ENCODE results near the gene SEC14L2. TPM values are rescaled to one million over a fixed set of nuclear protein-coding genes. Genes with fewer than 3 reads are reported as not detected.
"Not testable (repeated sequence)": the region's sequence is repeated elsewhere in the genome, so short reads cannot be mapped to it uniquely, and the experiment has no call there.

Gene SEC14L2
- total and polyA plus RNA-seq, 8 donors = 8.3 to 13.4 (median 10.0) TPM

DNA sequence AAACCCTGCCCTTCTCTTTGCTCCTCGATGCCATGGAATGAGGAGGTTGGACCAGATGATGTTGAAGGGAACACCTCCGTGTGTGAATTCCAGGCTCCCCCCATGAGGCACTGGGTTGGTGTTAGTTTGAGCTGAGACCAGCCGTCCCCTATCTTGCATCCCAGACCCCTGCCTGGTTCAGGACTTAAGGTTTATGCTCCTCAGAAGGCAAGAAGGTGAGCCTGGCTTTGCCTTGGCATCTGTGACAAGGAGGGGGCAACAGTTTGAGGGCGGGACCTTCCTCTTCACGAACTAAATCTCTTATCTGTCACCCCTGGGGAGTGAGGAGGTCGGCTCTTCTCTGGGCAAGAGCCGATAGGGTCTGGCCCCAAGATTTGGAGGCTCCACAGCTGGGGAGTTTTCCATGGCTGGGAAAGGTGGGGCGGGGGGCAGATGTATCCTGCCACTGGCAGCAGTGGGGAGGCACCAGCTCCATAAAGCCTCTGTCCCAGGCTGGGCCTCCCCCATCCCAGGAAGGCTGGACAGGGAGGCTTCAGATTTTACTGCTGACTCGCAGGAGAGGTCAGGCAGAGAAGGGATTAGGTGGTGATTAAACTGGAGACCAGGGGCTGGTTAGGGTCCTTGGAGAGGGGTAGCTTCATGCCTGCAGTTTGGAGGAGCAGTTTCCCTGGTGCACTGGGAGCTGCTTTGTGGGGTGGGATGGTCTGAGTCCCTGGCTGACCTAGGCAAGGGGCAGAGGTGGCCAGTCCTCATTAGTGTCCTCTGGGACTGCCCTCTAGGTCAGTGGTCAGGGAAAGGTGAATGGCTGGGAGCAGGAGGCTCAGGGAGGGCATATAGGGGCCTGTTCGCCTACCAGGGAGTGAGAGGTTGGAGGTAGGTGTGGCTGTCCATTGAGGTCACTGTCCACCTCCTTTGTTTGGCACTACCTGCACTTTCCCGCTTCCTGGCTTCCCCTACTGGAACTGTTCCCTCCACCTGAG, 1.1 kb downstream of the SEC14L2 start:
- Histone ChIP-seq H3K4me3 (peak overlapping the region; percentile 59 to 60), H3K4me1 (peaks cover 3 to 21% of the 10 kb centered on the region in 2 donors), H3K27me3 (peaks cover 0 to 52% of the 10 kb centered on the region in 2 donors), H3K9me3 (no peaks in the 10 kb centered on the region), H3K27ac (no peak overlapping the region), H3K36me3 (no peaks in the 10 kb centered on the region)
- TF ChIP-seq, protein P1, sequence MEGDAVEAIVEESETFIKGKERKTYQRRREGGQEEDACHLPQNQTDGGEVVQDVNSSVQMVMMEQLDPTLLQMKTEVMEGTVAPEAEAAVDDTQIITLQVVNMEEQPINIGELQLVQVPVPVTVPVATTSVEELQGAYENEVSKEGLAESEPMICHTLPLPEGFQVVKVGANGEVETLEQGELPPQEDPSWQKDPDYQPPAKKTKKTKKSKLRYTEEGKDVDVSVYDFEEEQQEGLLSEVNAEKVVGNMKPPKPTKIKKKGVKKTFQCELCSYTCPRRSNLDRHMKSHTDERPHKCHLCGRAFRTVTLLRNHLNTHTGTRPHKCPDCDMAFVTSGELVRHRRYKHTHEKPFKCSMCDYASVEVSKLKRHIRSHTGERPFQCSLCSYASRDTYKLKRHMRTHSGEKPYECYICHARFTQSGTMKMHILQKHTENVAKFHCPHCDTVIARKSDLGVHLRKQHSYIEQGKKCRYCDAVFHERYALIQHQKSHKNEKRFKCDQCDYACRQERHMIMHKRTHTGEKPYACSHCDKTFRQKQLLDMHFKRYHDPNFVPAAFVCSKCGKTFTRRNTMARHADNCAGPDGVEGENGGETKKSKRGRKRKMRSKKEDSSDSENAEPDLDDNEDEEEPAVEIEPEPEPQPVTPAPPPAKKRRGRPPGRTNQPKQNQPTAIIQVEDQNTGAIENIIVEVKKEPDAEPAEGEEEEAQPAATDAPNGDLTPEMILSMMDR (IDR thresholded peaks at IDR 0.05) = no peak
- no peak for DNase-seq
- no peak for ATAC-seq
- intact Hi-C loops (cut with DNase I) = no loop called here

DNA sequence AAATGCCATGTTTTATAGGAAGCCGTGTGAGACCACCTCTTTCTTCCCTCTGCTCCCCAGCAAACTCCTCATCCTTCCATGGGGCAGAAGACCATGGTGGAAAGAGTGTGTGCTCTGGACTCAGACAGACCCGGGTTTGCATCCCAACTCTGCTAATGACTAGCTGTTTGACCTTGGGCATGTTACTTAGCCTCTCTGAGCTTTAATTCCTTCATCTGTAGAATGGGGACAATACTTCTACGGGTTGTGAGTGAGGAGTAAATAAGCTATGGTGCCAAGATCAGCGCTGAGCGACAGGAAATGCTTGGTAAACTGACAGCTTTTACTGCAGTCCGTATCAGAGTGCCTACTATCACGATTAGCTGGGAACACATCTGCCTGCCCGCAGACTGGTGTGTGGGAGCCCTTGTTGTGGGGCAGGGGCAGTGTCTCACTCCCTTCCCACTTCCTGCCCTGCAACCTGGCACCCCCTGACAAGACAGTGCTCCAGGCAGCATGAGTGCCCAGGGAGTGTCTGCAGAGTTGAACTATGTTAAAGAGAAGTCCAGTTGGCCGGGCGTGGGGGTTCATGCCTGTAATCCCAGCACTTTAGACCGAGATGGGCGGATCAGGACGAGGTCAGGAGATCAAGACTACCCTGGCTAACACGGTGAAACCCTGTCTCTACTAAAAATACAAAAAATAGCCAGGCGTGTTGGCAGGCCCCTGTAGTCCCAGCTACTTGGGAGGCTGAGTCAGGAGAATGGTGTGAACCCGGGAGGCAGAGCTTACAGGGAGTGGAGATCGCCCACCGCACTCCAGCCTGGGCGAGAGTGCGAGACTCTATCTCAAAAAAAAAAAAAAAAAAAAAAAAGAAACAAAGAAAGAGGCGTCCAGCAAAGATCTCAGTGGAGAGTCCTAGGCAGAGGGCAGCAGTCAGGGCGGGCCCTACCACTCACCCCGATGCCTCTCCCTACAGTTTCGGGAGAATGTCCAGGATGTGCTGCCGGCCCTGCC, 2.2 kb downstream of the SEC14L2 start:
- TF ChIP-seq, protein P1 (IDR thresholded peaks at IDR 0.05) = no peak
- intact Hi-C loops (cut with DNase I) = no loop called here
- Histone ChIP-seq H3K36me3 (no peaks in the 10 kb centered on the region), H3K4me1 (peaks cover 3 to 21% of the 10 kb centered on the region in 2 donors), H3K27ac (no peak overlapping the region), H3K27me3 (peaks cover 0 to 52% of the 10 kb centered on the region in 2 donors), H3K4me3 (no peak overlapping the region), H3K9me3 (no peaks in the 10 kb centered on the region)
- DNase-seq = no peak
- no peak for ATAC-seq

DNA sequence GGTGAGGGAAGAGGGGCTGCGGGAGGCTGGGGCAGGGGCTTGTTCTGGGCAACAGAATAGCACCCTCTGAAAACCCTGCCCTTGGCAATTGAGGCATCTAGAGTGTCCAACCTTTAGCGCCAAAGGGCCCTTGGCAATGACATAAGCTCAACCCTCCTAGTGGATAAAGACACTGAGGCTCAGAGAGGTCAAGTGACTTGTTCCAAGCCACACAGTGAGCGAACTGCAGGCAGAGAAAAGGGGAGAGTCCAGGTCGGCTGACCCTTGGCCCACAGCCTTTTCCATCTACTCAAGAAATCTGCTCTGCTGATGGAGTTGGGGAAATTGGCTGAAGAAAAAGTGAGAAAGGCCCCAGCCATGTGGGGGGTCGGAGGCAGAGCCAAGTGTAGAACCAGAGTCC, 2.9 kb downstream of the SEC14L2 start:
- TF ChIP-seq, protein P1 (IDR thresholded peaks at IDR 0.05) = no peak
- no peaks in the 10 kb centered on the region for H3K36me3 ChIP-seq
- ATAC-seq (no peak), DNase-seq (no peak)
- peaks cover 0 to 52% of the 10 kb centered on the region in 2 donors for H3K27me3 ChIP-seq
- H3K4me1 ChIP-seq = peaks cover 3 to 21% of the 10 kb centered on the region in 2 donors
- intact Hi-C loops (cut with DNase I) = no loop called here
- no peak overlapping the region for H3K27ac ChIP-seq
- no peak overlapping the region for H3K4me3 ChIP-seq
- H3K9me3 ChIP-seq = no peaks in the 10 kb centered on the region

DNA sequence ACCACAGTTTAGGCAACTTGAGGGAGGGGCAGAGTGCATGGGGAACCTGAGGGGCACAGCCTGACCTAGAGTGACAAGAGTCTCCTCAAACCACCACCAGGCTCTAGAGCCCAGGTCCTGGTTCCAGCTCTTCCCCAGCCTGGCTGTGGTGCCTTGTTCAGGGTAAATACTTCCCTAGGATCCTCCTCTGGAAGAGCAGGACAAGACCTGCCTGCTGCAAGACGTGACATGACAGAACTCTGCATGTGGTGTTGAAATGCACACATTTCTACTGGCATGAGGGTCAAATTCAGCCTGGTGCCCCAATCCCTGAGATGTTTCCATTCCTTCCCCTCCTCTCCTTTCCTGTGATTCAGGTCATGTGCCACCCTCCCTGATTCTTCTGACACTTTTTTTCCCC, 3.3 kb downstream of the SEC14L2 start:
- Histone ChIP-seq H3K36me3 (no peaks in the 10 kb centered on the region), H3K4me3 (no peak overlapping the region), H3K27me3 (peaks cover 0 to 50% of the 10 kb centered on the region in 2 donors), H3K4me1 (peaks cover 3 to 21% of the 10 kb centered on the region in 2 donors), H3K27ac (no peak overlapping the region), H3K9me3 (no peaks in the 10 kb centered on the region)
- intact Hi-C loops (cut with DNase I) = no loop called here
- TF ChIP-seq, protein P1 (IDR thresholded peaks at IDR 0.05) = no peak
- no peak for DNase-seq
- ATAC-seq = no peak

DNA sequence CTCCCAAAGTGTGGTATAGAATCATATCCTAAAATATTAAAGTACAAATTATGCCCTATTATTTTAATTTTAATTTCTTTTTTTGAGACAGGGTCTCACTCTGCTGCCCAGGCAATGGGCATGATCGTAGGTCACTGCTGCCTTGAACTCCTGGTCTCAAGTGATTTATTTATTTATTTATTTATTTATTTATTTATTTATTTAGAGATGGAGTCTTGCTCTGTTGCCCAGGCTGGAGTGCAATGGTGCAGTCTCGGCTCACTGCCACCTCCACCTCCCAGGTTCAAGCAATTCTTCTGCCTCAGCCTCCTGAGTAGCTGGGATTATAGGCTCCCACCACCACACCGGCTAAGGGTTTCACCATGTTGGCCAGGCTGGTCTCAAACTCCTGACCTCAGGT, 4.2 kb downstream of the SEC14L2 start:
- H3K36me3 ChIP-seq; ATAC-seq; H3K27ac ChIP-seq; intact Hi-C loops (cut with DNase I); H3K9me3 ChIP-seq; DNase-seq; H3K4me3 ChIP-seq: not testable (repeated sequence)
- peaks cover 0 to 42% of the 10 kb centered on the region in 2 donors for H3K27me3 ChIP-seq
- peaks cover 3 to 21% of the 10 kb centered on the region in 2 donors for H3K4me1 ChIP-seq
